Natural killer cell (primary cell): ENCODE data around the gene HOMEZ. TPM values are rescaled to one million over a fixed set of nuclear protein-coding genes. Genes with fewer than 3 reads are reported as not detected.
"Not testable (repeated sequence)": the region's sequence is repeated elsewhere in the genome, so short reads cannot be mapped to it uniquely, and the experiment has no call there.

Experiments used
- ATAC-seq, 3 donors: fragments of 150-1000 bp in 2 of 3; fragments of 200-7000 bp in 1 of 3; cut with Tn5 transposase; 1 replicate in 1 of 3; 2 replicates in 2 of 3; pipeline ENCODE4 v1.10.0; 2021; ENCODE audit warnings: mild to moderate bottlenecking in 2 of 3, moderate library complexity in 2 of 3
- DNase-seq, 2 donors: peaks; one replicate each; pipeline versions ENCODE4 v3.0.0 to v3.0.0-alpha.2; 2013 to 2021; ENCODE audit warnings: mixed read lengths in 1 of 2
- H3K27ac ChIP-seq: one replicate; pipeline ENCODE4 v1.5.1; 2013; ENCODE audit warnings: mild to moderate bottlenecking, low read length
- H3K27me3 ChIP-seq: one replicate; pipeline ENCODE4 v1.6.1; 2013; ENCODE audit warnings: low read length; ENCODE audit not compliant: control insufficient read depth, insufficient read depth
- H3K36me3 ChIP-seq: one replicate; pipeline ENCODE4 v1.6.1; 2013; ENCODE audit warnings: low read length; ENCODE audit not compliant: control insufficient read depth, insufficient read depth
- H3K4me1 ChIP-seq: one replicate; pipeline ENCODE4 v1.6.1; 2013; ENCODE audit warnings: low read length; ENCODE audit not compliant: control insufficient read depth, insufficient read depth
- H3K4me3 ChIP-seq: one replicate; pipeline ENCODE4 v1.5.1; 2013; ENCODE audit warnings: low read length
- H3K9me3 ChIP-seq: one replicate; pipeline ENCODE4 v1.6.1; 2013; ENCODE audit warnings: low read length; ENCODE audit not compliant: control insufficient read depth, insufficient read depth
- H3K27ac Mint-ChIP-seq, 2 donors: one replicate each; pipeline ENCODE4 v1.8.0; 2022; ENCODE audit warnings: mild to moderate bottlenecking in 2 of 2, mixed read lengths in 2 of 2, moderate library complexity in 1 of 2
- H3K27me3 Mint-ChIP-seq, 2 donors: one replicate each; pipeline ENCODE4 v1.8.0; 2022; ENCODE audit warnings: low read depth in 2 of 2, mixed read lengths in 2 of 2
- H3K36me3 Mint-ChIP-seq: one replicate; pipeline ENCODE4 v1.8.0; 2022; ENCODE audit warnings: mixed read lengths
- H3K4me1 Mint-ChIP-seq, 2 donors: one replicate each; pipeline ENCODE4 v1.8.0; 2022; ENCODE audit warnings: mixed read lengths in 2 of 2
- H3K4me3 Mint-ChIP-seq: one replicate; pipeline ENCODE4 v1.8.0; 2022; ENCODE audit warnings: mild to moderate bottlenecking, moderate library complexity, mixed read lengths
- H3K9me3 Mint-ChIP-seq, 2 donors: one replicate each; pipeline ENCODE4 v1.8.0; 2022; ENCODE audit warnings: mixed read lengths in 2 of 2
- CTCF ChIP-seq: fragments of 200-600 bp; IDR thresholded peaks from one replicate; pipeline ENCODE4 v1.8.0; 2022; ENCODE audit warnings: antibody characterized with exemption
- WGBS: methylation state at CpG from one replicate; pipeline ENCODE4 v1.1.7; 2013; ENCODE audit warnings: missing lambda C conversion rate; ENCODE audit not compliant: insufficient coverage; 5-methylcytosine and 5-hydroxymethylcytosine counted together
- intact Hi-C: fragments of 100-400 bp; cut with micrococcal nuclease; formaldehyde crosslinking; loops from one replicate; pipeline ENCODE4 v1.14.2; 2022
- total RNA-seq, 4 donors: library from RNA; stranded (reverse); fragments of 120-200 nt in 1 of 4; gene quantifications; one replicate each; pipeline versions ENCODE4 v1.2.3 to v1.2.4, GENCODE V29; 2013 to 2022

The HOMEZ gene
- total RNA-seq, 3 donors from 2014 or later (not counting 1 experiment from before 2014, with no cell fraction given), result 5.1 to 10.1 (median 7.0) TPM

GRCh38 chr14:23269193-23269592 is 16.7 kb downstream of the HOMEZ start:
- WGBS, result 96% methylated on average over 7 of the region's 7 CpGs
- H3K27me3 Mint-ChIP-seq, result peaks cover 0 to 7% of the 10 kb centered on the region in 2 donors
- H3K36me3 Mint-ChIP-seq, result no peaks in the 10 kb centered on the region
- H3K4me3 Mint-ChIP-seq, result no peak overlapping the region
- intact Hi-C loops, result loop anchor here (10.0 kb wide), 1 partner anchor 56 kb away; the partner anchor contains the start of gene PABPN1
- no peaks in the 10 kb centered on the region for H3K9me3 ChIP-seq
- no peak overlapping the region for H3K27ac Mint-ChIP-seq
- no peaks in the 10 kb centered on the region for H3K4me1 ChIP-seq
- DNase-seq, result no peak
- H3K27ac ChIP-seq, result no peak overlapping the region
- H3K4me3 ChIP-seq, result no peak overlapping the region
- H3K27me3 ChIP-seq, result no peaks in the 10 kb centered on the region
- no peaks in the 10 kb centered on the region for H3K36me3 ChIP-seq
- no peaks in the 10 kb centered on the region for H3K9me3 Mint-ChIP-seq
- TF ChIP-seq CTCF, result no peak
- ATAC-seq, result no peak
- no peaks in the 10 kb centered on the region for H3K4me1 Mint-ChIP-seq

GRCh38 chr14:23260849-23261248 is 25.1 kb downstream of the HOMEZ start:
- not testable (repeated sequence) for H3K27ac ChIP-seq, H3K9me3 ChIP-seq, ATAC-seq, H3K36me3 ChIP-seq, H3K36me3 Mint-ChIP-seq, H3K4me1 ChIP-seq, H3K4me3 Mint-ChIP-seq, H3K4me3 ChIP-seq, H3K9me3 Mint-ChIP-seq, DNase-seq, H3K27me3 ChIP-seq, H3K4me1 Mint-ChIP-seq, H3K27ac Mint-ChIP-seq
- intact Hi-C loops, result loop anchor here (10.0 kb wide), 1 partner anchor 64 kb away; the partner anchor contains the start of gene PABPN1
- H3K27me3 Mint-ChIP-seq, result peaks cover 17 to 29% of the 10 kb centered on the region in 2 donors
- WGBS, result 72% methylated on average over 8 of the region's 8 CpGs

- peaks cover 17 to 24% of the 10 kb centered on the region in 2 donors for H3K27me3 Mint-ChIP-seq
- Histone ChIP-seq H3K27ac (no peak overlapping the region), H3K36me3 (no peaks in the 10 kb centered on the region), H3K4me3 (no peak overlapping the region), H3K27me3 (peaks cover 9% of the 10 kb centered on the region), H3K9me3 (no peaks in the 10 kb centered on the region), H3K4me1 (no peaks in the 10 kb centered on the region)
- no peak overlapping the region for H3K27ac Mint-ChIP-seq
- ATAC-seq (no peak), DNase-seq (no peak)
- no peak overlapping the region for H3K4me3 Mint-ChIP-seq
- H3K9me3 Mint-ChIP-seq, result no peaks in the 10 kb centered on the region
- no peak for TF ChIP-seq CTCF
- H3K4me1 Mint-ChIP-seq, result no peaks in the 10 kb centered on the region
- H3K36me3 Mint-ChIP-seq, result no peaks in the 10 kb centered on the region
- intact Hi-C loops, result no loop called here
Observed at GRCh38 chr14:23259426-23259825, 26.5 kb downstream of the HOMEZ start.

GRCh38 chr14:23258256-23258655 is 27.7 kb downstream of the HOMEZ start:
- DNase-seq (no peak), ATAC-seq (no peak)
- no peaks in the 10 kb centered on the region for H3K9me3 ChIP-seq
- Mint-ChIP-seq H3K4me1 (no peaks in the 10 kb centered on the region), H3K27ac (no peak overlapping the region), H3K36me3 (no peaks in the 10 kb centered on the region), H3K9me3 (no peaks in the 10 kb centered on the region), H3K4me3 (no peak overlapping the region), H3K27me3 (peaks cover 21% of the 10 kb centered on the region in 2 donors)
- H3K27ac ChIP-seq, result no peak overlapping the region
- H3K4me3 ChIP-seq, result no peak overlapping the region
- WGBS, result 95% methylated on average over 5 of the region's 5 CpGs
- no peak for TF ChIP-seq CTCF
- intact Hi-C loops, result no loop called here
- no peaks in the 10 kb centered on the region for H3K36me3 ChIP-seq
- H3K4me1 ChIP-seq, result no peaks in the 10 kb centered on the region
- H3K27me3 ChIP-seq, result peaks cover 9% of the 10 kb centered on the region
